DMS53 (cell line): Measurements from ENCODE around the gene ZFAND6.
"Not testable (repeated sequence)": the region's sequence is repeated elsewhere in the genome, so short reads cannot be mapped to it uniquely, and the experiment has no call there.

Experiments
- DNase-seq: peaks from one replicate; lab custom pipeline; 2025; lab: John Stamatoyannopoulos, UW

Gene ZFAND6

DNA sequence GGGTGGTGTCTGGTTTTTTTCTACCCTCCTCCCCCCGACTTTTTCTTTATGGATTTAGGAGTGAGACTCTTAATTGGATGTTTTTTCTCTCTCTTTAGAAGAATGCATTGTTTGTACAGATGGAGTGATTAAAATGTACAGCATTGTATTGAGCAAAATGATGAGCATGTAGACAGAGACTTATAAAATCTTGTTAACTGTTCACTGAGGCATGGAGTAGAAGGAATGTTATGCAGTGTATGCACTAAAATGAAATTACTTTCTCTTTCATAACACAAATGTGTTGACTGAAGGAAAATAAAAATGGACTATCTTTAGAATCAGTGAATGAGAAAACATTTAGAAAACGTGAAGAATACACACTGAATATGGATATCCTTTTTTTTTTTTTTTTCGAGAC lies 39.8 kb downstream of the ZFAND6 start:
- DNase-seq, result no peak

GRCh38 chr15:80099662-80100061 lies 40.2 kb downstream of the ZFAND6 start:
- DNase-seq, result not testable (repeated sequence)

DNA sequence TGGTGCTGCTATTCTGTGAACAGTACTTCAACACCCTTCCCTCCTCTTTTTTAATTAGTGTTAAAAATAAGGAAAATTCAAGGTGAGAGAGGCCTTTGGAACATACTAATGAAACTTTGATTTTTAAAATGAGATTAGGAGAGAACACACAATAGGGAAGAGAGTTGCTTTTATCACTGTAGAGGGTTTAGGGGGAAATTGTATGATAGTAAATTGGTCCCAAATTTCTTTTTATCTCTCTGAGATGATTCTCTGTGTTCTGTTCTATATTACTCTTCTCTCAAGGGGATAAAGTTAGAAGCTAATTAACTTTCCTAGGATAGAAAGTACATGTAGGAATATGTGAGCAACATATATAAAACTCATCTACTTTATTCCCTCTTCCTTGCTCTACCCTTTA lies 40.8 kb downstream of the ZFAND6 start:
- no peak for DNase-seq

DNA sequence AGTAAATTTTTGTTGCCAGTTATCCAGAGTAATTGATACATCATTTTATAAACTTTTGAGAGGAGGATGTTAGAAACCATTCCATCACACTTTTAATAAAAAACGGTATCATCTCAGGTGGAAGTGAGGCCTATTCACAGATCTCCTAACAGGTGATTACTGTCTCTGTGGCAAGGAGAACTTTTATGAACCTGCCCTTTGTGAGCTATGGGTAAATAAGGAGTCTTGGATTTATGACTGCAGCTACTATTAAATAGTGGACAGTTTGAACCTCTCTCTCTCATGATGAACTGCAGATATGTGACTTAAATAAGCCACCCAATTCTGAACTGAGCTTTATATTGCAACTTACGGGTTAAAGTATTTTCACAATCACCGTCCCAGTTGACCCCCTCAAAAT lies 45.7 kb downstream of the ZFAND6 start:
- DNase-seq, result no peak

DNA sequence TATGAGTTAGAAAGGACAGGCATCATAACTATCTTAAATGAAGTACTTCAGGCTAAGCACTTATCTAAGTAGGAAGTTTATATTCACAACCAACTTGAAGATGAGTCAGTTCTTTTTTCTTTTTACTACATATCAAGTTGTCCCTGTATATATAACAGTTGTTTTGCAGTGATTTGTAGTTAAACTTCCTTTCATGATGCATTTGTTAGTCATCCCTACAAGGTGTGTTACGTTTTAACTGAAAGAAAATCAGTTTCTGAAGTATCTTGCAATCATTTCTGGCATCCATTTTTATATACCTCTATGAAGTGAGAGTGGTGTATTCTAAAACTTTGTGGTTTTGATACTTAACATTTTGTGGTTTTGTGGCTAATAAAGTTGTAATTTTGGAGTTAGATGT lies 46.1 kb downstream of the ZFAND6 start:
- DNase-seq, result no peak

- no peak for DNase-seq
Measured at GRCh38 chr15:80106051-80106450, 46.6 kb downstream of the ZFAND6 start.

DNA sequence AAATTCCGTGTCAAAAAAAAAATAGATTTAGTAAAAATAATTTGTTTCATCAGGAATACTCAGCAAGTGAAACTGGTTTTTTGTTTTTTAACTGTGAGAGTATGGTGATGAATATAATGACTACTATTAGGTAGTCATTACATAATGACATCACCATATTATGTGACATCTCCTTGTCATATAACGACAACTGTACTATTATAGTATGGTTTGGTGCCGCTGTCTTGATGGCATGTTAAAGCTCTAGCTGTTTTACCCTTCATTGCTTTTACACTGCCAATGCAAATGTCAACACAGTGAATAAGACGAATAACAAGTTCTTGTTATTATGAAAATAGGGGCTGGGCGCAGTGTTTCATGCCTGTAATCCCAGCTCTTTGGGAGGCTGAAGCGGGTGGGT lies 47.7 kb downstream of the ZFAND6 start:
- no peak for DNase-seq

DNA sequence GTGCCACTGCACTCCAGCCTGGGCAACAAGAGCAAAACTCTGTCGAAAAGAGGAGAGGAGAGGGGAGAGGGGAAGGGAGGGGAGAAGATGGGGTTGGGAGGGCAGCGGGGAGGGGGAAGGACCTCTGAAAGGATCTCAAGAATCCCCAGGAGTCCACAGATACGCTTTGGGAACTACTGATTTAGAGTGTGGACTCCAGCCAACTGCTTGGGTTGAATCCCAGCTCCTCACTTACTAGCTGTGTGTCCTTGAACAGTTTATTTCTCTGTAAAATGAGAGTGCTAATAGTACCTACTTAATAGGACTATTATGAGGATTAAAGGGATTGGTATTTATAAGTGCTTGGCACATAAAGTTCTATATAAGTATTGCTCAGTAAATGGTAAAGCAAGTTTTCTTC lies 48.3 kb downstream of the ZFAND6 start:
- DNase-seq, result no peak

DNA sequence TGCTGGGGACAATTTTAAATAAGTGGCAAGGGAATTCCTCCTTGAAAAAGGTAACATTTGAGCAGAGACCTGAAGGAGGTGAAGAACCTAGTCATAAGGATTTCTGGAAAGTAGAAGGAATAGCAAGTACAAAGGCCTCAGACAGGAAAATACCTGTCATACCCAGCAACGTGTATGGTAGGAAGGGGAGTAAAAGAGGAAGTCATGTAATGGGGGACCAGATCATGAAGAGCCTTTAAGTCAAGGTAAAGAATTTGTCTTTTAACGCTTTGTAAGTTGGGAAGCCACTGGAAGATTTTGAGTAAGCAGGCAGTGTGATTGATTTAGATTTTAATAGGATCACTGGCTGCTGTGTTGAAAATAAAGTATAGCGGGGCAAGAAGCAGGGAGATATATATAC lies 49.9 kb downstream of the ZFAND6 start:
- DNase-seq, result no peak

DNA sequence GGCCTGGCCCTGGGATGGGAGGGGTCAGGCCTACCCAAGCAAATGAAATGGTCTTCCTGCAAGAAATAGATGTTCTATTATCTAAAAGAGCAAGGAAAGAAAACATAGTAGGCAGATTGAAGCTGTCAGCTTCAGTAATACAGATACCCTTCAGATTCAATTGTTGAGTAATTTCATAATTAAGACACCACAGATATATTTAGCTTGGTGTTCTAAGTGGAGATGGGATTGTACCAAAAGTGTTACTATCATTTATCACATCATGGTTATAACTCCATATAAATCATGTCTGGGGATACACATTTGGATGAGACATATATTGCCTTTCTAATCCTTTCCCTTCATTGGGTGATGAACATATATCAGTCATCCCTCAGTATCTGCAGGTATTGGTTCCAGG lies 51.4 kb downstream of the ZFAND6 start:
- DNase-seq, result no peak

DNA sequence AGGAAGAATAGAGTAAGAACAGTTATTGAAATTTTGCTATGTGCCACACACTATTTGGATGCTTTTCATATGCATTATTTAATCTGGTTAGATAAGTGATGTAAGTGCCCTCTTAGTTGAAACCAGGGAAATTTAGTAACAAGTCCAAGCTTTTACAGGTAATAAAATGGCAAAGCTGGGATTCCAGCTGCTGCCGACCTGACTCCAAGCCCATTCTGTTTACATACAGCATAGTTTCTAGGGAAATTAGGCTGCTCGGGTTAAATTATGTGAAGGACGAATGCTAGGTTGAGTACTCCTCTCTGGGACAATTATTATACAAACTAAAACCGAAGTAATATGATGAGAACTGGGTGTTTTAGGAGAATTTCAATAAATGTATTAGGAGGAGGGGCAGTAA lies 54.6 kb downstream of the ZFAND6 start:
- DNase-seq, result no peak

DNA sequence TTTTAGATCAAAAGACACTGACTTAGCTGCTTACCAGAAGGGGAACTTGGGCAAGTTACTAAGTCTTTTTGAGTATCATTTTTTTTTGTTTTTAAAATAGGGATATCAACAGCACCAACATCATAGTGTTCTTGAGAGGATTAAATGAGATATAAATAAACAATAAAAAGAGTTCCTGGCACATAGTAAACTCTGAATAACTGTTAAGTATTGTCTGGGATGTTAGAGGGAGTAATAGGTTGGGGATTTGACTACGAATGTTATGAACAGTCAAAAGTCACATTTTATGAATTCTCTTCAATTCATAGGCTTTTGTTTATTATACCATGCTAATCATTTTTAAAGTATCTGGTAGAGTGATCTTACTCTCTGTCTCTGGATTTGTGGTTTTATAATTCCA lies 55.5 kb downstream of the ZFAND6 start:
- DNase-seq, result no peak

DNA sequence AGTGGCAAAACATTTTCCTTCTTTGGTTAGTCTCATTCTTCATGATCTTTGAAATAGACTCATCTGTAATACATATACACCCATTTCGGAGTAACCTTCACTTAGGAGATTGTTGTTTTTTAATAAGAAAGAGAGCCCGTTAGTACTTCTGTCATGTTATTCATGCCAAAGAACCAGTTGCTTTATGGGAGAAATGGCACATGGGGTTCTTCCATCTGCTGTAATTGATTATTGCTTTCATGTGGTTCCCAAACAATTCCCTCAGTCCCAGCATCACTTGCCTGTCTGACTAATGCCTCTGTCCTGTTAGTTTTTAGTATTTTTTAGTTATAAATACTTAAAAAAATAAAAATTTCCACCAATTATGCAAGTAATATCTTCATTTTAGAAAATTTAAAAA lies 59.5 kb downstream of the ZFAND6 start:
- no peak for DNase-seq

DNA sequence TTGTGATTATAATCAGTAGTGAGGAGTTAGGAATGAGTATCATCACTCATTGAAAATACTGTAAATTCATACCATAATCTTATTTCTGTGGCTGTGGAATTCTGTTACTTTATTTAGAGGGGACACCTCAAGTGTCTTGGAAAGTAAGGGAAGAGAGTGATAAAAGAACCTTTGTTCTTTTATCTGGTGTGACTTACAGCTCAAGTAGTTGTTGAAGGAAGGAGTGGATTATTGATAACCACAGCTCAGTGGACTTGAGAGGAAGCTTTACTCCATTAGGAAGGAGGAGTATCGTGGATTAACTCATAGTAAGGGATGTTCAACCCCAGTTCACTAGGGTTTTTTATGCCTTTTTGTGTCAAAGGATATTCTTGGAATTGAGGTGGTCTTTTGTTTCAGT lies 61.2 kb downstream of the ZFAND6 start:
- no peak for DNase-seq

- peak; percentile 3 for DNase-seq
Measured at GRCh38 chr15:80121546-80121945, 62.1 kb downstream of the ZFAND6 start.

GRCh38 chr15:80123034-80123433 lies 63.6 kb downstream of the ZFAND6 start:
- DNase-seq, result no peak

GRCh38 chr15:80127253-80127652 lies 67.8 kb downstream of the ZFAND6 start:
- DNase-seq, result not testable (repeated sequence)

DNA sequence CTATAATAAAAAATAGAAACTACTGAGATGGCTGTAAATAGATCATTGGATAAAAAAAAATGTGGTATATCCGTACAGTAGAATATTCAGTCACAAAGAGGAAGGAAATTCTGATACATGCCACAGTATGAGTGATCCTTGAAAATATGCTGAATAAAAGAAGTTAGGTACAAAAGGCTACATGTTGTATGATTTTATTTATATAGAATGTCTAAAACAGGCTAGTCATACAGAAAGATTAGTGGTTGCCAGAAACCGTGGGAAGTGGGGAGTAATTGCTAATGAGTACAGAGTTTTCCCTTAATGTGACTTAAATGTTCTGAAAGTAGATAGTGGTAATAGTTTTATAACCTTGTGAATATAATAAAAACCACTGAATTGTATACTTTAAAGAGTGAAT lies 68.4 kb downstream of the ZFAND6 start:
- DNase-seq, result no peak

DNA sequence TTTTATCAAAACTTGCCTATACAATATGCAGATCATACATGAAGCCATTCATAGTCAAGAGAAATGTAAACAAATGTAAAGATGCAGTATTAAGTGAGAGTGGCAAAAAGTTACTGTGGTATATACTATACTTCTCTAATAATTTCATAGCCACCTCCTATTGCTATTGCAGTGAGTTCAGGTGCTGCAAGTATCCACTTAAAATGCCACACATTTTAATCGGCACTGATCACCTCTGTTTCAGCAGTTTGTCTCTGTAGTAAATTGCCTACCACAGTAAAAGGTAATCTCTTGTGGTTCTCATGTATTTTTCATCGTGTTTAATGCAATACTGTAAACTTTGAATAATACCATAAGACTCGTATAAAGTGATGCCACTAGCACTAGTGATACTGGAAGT lies 72.9 kb downstream of the ZFAND6 start:
- no peak for DNase-seq

DNA sequence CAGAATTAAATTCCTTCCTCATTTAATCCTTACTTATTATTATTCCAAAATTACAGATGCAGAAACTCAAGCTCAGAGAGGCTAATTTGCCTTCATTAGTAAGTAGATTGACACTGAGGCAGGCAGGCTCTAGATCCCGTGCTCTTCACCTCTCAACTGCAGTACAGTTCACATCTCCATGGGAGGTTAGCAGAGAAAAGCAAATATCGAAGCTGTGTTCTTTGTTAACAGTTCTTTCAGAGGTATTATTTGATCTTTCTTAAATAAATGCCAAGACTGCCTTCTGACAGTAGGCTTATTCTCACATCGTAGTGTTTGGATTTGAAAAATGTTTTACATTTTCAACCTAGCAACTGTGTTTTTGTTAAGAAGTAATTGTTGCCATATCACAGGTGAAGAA lies 77.4 kb downstream of the ZFAND6 start:
- DNase-seq, result no peak

- DNase-seq, result no peak
Measured at GRCh38 chr15:80138961-80139360, 79.5 kb downstream of the ZFAND6 start.

DNA sequence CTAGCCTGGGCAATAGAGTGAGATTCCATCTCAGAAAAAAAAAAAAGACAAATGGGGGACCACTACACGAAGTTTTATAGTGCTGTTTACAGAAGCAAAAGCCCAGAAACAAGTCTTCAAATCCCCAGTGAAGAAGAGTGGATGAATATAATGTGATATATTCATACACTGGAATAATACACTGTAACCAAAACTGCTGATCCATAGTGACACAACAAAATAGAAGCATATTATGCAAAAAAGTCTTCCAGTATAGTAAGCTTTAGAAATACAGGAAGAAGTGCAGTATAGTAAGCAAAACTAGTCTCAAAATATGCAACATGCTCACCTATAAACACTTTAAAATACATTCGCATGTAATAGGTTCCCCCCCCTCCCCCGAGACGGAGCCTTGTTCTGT lies 81.4 kb downstream of the ZFAND6 start:
- no peak for DNase-seq

GRCh38 chr15:80141916-80142598 lies 82.6 kb downstream of the ZFAND6 start:
- DNase-seq, result no peak

DNA sequence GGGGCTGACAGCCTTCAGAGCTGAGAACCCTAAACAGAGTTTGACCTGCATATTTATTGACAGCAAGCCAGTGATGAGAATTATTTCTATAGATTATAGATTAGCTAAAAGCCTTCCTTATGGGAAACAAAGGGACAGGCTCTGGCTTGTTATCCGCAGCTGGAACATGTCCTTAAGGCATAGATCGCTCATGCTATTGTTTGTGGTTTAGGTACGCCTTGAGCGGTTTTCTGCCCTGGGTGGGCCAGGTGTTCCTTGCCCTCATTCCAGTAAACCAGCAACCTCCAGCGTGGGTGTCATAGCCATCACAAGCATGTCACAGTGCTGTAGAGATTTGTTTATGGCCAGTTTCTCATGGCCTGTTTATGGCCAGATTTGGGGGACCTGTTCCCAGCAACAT lies 83.2 kb downstream of the ZFAND6 start:
- no peak for DNase-seq

GRCh38 chr15:80151148-80151547 lies 91.7 kb downstream of the ZFAND6 start:
- no peak for DNase-seq
